SK-N-SH (cell line): Measurements from ENCODE around the gene STIM2. TPM values are rescaled to one million over a fixed set of nuclear protein-coding genes. Genes with fewer than 3 reads are reported as not detected.

ENCODE experiments used
- CTCF ChIA-PET: fragments of 300-600, 350-600 bp; formaldehyde crosslinking; extraction: SDS; loops from one replicate; lab custom pipeline; 2021; lab: Yijun Ruan, JAX
- POLR2A ChIA-PET: fragments of 350-600 bp; sonication (Branson Sonifier 250); formaldehyde crosslinking; extraction: SDS; loops from one replicate; lab custom pipeline; 2020; ENCODE audit warnings: antibody characterized with exemption, inconsistent platforms; lab: Yijun Ruan, JAX
- DNase-seq: peaks from one replicate; pipeline ENCODE4 v3.0.0; 2012
- H2AFZ ChIP-seq: fragments of 200-600 bp; sonication (generic); 2 replicates; pipeline ENCODE4 v1.8.1; 2016; ENCODE audit warnings: antibody characterized with exemption, mild to moderate bottlenecking, low read depth
- H3F3A ChIP-seq: fragments of 200-600 bp; sonication (generic); replicated peaks from 2 replicates; pipeline ENCODE3; 2016; ENCODE audit warnings: antibody characterized with exemption, mild to moderate bottlenecking; ENCODE audit not compliant: insufficient read depth
- H3K27ac ChIP-seq, 2 experiments: fragments of 200-500 bp in 1 of 2; fragments of 200-600 bp in 1 of 2; sonication (Bioruptor generic) in 1 of 2; sonication (generic), shearing (Covaris generic) in 1 of 2; 2 replicates each; pipeline versions ENCODE4 v1.5.1 to v1.6.1; 2014 to 2016; ENCODE audit warnings: low read depth in 2 of 2, inconsistent platforms in 1 of 2, low read length in 1 of 2, mild to moderate bottlenecking in 1 of 2, mixed read lengths in 1 of 2
- H3K27me3 ChIP-seq: fragments of 200-600 bp; sonication (generic), shearing (Covaris generic); 2 replicates; pipeline ENCODE4 v1.6.1; 2016; ENCODE audit warnings: mixed run types; ENCODE audit not compliant: insufficient read depth
- H3K36me3 ChIP-seq, 2 experiments: fragments of 200-500 bp in 1 of 2; fragments of 200-600 bp in 1 of 2; sonication (Bioruptor generic) in 1 of 2; sonication (generic) in 1 of 2; replicated peaks in 1 of 2; 2 replicates each; pipeline versions ENCODE3 to v1.5.1; 2014 to 2016; ENCODE audit warnings: low read length in 1 of 2, mild to moderate bottlenecking in 1 of 2; ENCODE audit not compliant: insufficient read depth in 2 of 2, control insufficient read depth in 1 of 2
- H3K4me1 ChIP-seq, 2 experiments: fragments of 200-500 bp in 1 of 2; fragments of 200-600 bp in 1 of 2; sonication (Bioruptor generic) in 1 of 2; sonication (generic), shearing (Covaris generic) in 1 of 2; 2 replicates each; pipeline versions ENCODE4 v1.5.1 to v1.6.1; 2014 to 2016; ENCODE audit warnings: low read depth in 1 of 2, low read length in 1 of 2, mixed run types in 1 of 2; ENCODE audit not compliant: insufficient read depth in 2 of 2, control insufficient read depth in 1 of 2
- H3K4me2 ChIP-seq: fragments of 200-600 bp; sonication (generic), shearing (Covaris generic); 2 replicates; pipeline ENCODE4 v1.6.1; 2017; ENCODE audit warnings: mixed run types
- H3K4me3 ChIP-seq, 2 experiments: fragments of 200-500 bp in 1 of 2; fragments of 200-600 bp in 1 of 2; sonication (Bioruptor generic) in 1 of 2; sonication (generic), shearing (Covaris generic) in 1 of 2; 2 replicates each; pipeline versions ENCODE4 v1.5.1 to v1.8.1; 2014 to 2016; ENCODE audit warnings: low read depth in 2 of 2, inconsistent platforms in 1 of 2, low read length in 1 of 2, mild to moderate bottlenecking in 1 of 2, mixed read lengths in 1 of 2, moderate library complexity in 1 of 2
- H3K79me2 ChIP-seq: fragments of 200-600 bp; sonication (generic); 2 replicates; pipeline ENCODE4 v1.8.1; 2017; ENCODE audit warnings: mild to moderate bottlenecking; ENCODE audit not compliant: insufficient read depth
- H3K9ac ChIP-seq: fragments of 200-600 bp; sonication (generic); 2 replicates; pipeline ENCODE4 v1.6.1; 2017; ENCODE audit warnings: mixed run types
- H3K9me2 ChIP-seq: fragments of 200-600 bp; sonication (generic); 2 replicates; pipeline ENCODE4 v1.6.1; 2017; ENCODE audit warnings: mixed run types
- H3K9me3 ChIP-seq: fragments of 200-600 bp; sonication (generic); 2 replicates; pipeline ENCODE4 v1.6.1; 2017; ENCODE audit warnings: mixed run types, mild to moderate bottlenecking, moderate library complexity
- H4K20me1 ChIP-seq: fragments of 200-600 bp; sonication (generic); 2 replicates; pipeline ENCODE4 v1.6.1; 2017; ENCODE audit warnings: mild to moderate bottlenecking, mixed run types; ENCODE audit not compliant: insufficient read depth
- ELF1 ChIP-seq: IDR thresholded peaks from 2 replicates; pipeline ENCODE4 v1.4.0; 2012
- FOSL2 ChIP-seq: IDR thresholded peaks from 2 replicates; pipeline ENCODE4 v1.4.0; 2012; ENCODE audit warnings: low read depth, mild to moderate bottlenecking, moderate library complexity, borderline replicate concordance
- FOXM1 ChIP-seq: IDR thresholded peaks from 2 replicates; pipeline ENCODE4 v1.4.0; 2012; ENCODE audit warnings: low read depth, mild to moderate bottlenecking
- GATA2 ChIP-seq: sonication (generic); formaldehyde crosslinking; IDR thresholded peaks from 2 replicates; pipeline ENCODE4 v1.5.0; 2020; ENCODE audit warnings: mild to moderate bottlenecking, missing genetic modification reagents
- JUND ChIP-seq: IDR thresholded peaks from 2 replicates; pipeline ENCODE4 v1.4.0; 2012
- MEF2A ChIP-seq: IDR thresholded peaks from 2 replicates; pipeline ENCODE4 v1.4.0; 2012; ENCODE audit warnings: low read depth, borderline replicate concordance
- MXI1 ChIP-seq: IDR thresholded peaks from 2 replicates; pipeline ENCODE4 v1.6.1; 2012; ENCODE audit warnings: mild to moderate bottlenecking, low read depth, low read length, improper control_type of control experiment
- NRF1 ChIP-seq: IDR thresholded peaks from 2 replicates; pipeline ENCODE4 v1.6.1; 2012; ENCODE audit warnings: low read depth, mild to moderate bottlenecking, low read length
- RAD21 ChIP-seq: IDR thresholded peaks from 2 replicates; pipeline ENCODE4 v1.6.1; 2012; ENCODE audit warnings: mild to moderate bottlenecking, low read length
- RCOR1 ChIP-seq: fragments of 150-350 bp; IDR thresholded peaks from 2 replicates; pipeline ENCODE4 v1.6.1; 2017; ENCODE audit warnings: antibody characterized with exemption, low read length
- SIN3A ChIP-seq: IDR thresholded peaks from 2 replicates; pipeline ENCODE4 v1.6.1; 2012; ENCODE audit warnings: low read depth, mild to moderate bottlenecking, low read length, moderate library complexity, borderline replicate concordance
- TCF12 ChIP-seq: IDR thresholded peaks from 2 replicates; pipeline ENCODE4 v1.4.0; 2012
- WGBS: methylation state at CpG from one replicate; pipeline ENCODE4 v1.1.6; 2017; ENCODE audit warnings: low lambda C conversion rate; 5-methylcytosine and 5-hydroxymethylcytosine counted together
- polyA plus RNA-seq, 3 experiments: library from polyadenylated mRNA; depleted of rRNA; stranded (reverse); fragments of >200 nt; gene quantifications; 2 replicates each; pipeline ENCODE4 v1.2.3, GENCODE V29; 2012
- TF ChIP-seq, protein P1 (sequence below): IDR thresholded peaks from 2 replicates; pipeline ENCODE4 v1.4.0; 2012; ENCODE audit warnings: low read depth, borderline replicate concordance
- TF ChIP-seq, protein P2 (sequence below): IDR thresholded peaks from 2 replicates; pipeline ENCODE4 v1.4.0; 2012; ENCODE audit warnings: low read depth, borderline replicate concordance
- TF ChIP-seq, protein P3 (sequence below): fragments of 150-350 bp; IDR thresholded peaks from 2 replicates; pipeline ENCODE4 v1.6.1; 2017; ENCODE audit warnings: antibody characterized with exemption, low read length, low read depth, borderline replicate concordance

STIM2 gene
- polyA plus RNA-seq, 1 of the 3 experiments (the other 2 are of a cell fraction): 14.7 TPM

GRCh38 chr4:26821031-26821430, 39.6 kb upstream of the STIM2 start:
- Histone ChIP-seq H3F3A (no peaks in the 10 kb centered on the region), H3K4me3 (no peak overlapping the region), H2AFZ (no peak overlapping the region), H3K27ac (no peak overlapping the region), H3K9me2 (no peaks in the 10 kb centered on the region), H4K20me1 (no peaks in the 10 kb centered on the region), H3K9me3 (no peaks in the 10 kb centered on the region), H3K4me1 (no peaks in the 10 kb centered on the region), H3K79me2 (no peaks in the 10 kb centered on the region), H3K9ac (no peak overlapping the region), H3K4me2 (no peak overlapping the region), H3K27me3 (no peaks in the 10 kb centered on the region), H3K36me3 (no peaks in the 10 kb centered on the region)
- CTCF ChIA-PET: no interaction called here
- POLR2A ChIA-PET: no interaction called here
- WGBS: 64% methylated on average over 3 of the region's 3 CpGs
- no peak for DNase-seq
- TF ChIP-seq NRF1 (no peak), SIN3A (no peak), GATA2 (no peak), RCOR1 (no peak)

DNA sequence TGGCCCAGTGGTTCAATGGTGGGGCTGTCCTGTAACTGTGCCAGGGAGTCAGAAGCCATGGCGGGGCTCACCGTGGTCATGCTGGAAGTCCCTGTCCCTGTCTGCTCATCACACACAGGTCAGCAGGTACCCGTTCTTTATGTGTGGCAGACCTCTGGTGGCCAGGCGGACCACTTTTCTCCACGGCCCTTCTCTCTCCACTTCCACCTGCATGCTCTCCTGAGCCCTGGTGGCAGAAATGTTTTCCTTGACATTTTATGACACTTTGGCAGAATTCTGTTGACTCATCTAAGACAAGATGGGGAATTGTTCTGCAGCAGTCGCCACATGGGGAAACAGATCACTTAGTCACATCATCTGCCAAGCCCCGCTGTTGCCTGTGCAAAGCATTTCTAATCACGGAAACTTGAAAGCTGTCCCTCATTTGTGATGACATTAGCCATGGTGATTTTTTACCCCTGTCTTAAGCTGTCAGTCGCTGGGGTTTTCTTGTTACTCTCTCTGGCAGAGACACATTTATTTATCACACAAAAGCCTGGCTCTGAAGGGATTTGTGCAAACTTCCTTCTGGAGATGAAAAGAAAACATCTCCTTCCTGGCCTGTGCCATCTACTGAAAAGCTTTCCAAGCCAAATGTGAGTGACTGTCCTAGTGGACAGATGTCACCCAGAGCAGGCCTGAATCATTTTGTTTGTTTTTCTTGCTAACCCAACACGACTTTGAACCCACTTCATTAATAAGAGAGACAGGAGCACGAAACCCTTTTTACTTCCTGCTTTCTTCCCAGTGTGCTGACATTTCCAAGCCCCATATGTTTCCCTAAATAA, 38.8 kb upstream of the STIM2 start:
- no peaks in the 10 kb centered on the region for H3F3A ChIP-seq
- H3K4me3 ChIP-seq: no peak overlapping the region
- no peaks in the 10 kb centered on the region; a peak in 1 of 4 replicates for H3K4me1 ChIP-seq
- DNase-seq: no peak
- TF ChIP-seq JUND: no peak
- TF ChIP-seq FOSL2: no peak
- no peak for TF ChIP-seq TCF12
- TF ChIP-seq, protein P1, sequence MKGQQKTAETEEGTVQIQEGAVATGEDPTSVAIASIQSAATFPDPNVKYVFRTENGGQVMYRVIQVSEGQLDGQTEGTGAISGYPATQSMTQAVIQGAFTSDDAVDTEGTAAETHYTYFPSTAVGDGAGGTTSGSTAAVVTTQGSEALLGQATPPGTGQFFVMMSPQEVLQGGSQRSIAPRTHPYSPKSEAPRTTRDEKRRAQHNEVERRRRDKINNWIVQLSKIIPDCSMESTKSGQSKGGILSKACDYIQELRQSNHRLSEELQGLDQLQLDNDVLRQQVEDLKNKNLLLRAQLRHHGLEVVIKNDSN: no peak
- TF ChIP-seq SIN3A: no peak
- TF ChIP-seq, protein P2, sequence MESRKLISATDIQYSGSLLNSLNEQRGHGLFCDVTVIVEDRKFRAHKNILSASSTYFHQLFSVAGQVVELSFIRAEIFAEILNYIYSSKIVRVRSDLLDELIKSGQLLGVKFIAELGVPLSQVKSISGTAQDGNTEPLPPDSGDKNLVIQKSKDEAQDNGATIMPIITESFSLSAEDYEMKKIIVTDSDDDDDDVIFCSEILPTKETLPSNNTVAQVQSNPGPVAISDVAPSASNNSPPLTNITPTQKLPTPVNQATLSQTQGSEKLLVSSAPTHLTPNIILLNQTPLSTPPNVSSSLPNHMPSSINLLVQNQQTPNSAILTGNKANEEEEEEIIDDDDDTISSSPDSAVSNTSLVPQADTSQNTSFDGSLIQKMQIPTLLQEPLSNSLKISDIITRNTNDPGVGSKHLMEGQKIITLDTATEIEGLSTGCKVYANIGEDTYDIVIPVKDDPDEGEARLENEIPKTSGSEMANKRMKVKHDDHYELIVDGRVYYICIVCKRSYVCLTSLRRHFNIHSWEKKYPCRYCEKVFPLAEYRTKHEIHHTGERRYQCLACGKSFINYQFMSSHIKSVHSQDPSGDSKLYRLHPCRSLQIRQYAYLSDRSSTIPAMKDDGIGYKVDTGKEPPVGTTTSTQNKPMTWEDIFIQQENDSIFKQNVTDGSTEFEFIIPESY: no peak
- TF ChIP-seq MEF2A: no peak
- TF ChIP-seq MXI1: no peak
- TF ChIP-seq RCOR1: no peak
- no peak for TF ChIP-seq RAD21
- TF ChIP-seq FOXM1: no peak
- no peak for TF ChIP-seq ELF1
- TF ChIP-seq, protein P3, sequence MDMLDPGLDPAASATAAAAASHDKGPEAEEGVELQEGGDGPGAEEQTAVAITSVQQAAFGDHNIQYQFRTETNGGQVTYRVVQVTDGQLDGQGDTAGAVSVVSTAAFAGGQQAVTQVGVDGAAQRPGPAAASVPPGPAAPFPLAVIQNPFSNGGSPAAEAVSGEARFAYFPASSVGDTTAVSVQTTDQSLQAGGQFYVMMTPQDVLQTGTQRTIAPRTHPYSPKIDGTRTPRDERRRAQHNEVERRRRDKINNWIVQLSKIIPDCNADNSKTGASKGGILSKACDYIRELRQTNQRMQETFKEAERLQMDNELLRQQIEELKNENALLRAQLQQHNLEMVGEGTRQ: no peak
- H3K79me2 ChIP-seq: no peaks in the 10 kb centered on the region
- no peaks in the 10 kb centered on the region for H3K36me3 ChIP-seq
- H3K27ac ChIP-seq: no peak overlapping the region
- no peaks in the 10 kb centered on the region for H3K9me3 ChIP-seq
- H4K20me1 ChIP-seq: no peaks in the 10 kb centered on the region
- H3K4me2 ChIP-seq: no peak overlapping the region
- CTCF ChIA-PET: no interaction called here
- no peaks in the 10 kb centered on the region for H3K9me2 ChIP-seq
- 68% methylated on average over 9 of the region's 11 CpGs for WGBS
- H2AFZ ChIP-seq: no peak overlapping the region
- no peaks in the 10 kb centered on the region for H3K27me3 ChIP-seq
- H3K9ac ChIP-seq: no peak overlapping the region
- POLR2A ChIA-PET: no interaction called here
